ENCODE measurements around the gene SLC6A18. TPM values are rescaled to one million over a fixed set of nuclear protein-coding genes. Genes with fewer than 3 reads are reported as not detected.

SLC6A18 gene
- total and polyA plus RNA-seq, 9 of the 15 experiments (the other 6 are each of a cell fraction or from before 2014, with no cell fraction given): not detected

DNA sequence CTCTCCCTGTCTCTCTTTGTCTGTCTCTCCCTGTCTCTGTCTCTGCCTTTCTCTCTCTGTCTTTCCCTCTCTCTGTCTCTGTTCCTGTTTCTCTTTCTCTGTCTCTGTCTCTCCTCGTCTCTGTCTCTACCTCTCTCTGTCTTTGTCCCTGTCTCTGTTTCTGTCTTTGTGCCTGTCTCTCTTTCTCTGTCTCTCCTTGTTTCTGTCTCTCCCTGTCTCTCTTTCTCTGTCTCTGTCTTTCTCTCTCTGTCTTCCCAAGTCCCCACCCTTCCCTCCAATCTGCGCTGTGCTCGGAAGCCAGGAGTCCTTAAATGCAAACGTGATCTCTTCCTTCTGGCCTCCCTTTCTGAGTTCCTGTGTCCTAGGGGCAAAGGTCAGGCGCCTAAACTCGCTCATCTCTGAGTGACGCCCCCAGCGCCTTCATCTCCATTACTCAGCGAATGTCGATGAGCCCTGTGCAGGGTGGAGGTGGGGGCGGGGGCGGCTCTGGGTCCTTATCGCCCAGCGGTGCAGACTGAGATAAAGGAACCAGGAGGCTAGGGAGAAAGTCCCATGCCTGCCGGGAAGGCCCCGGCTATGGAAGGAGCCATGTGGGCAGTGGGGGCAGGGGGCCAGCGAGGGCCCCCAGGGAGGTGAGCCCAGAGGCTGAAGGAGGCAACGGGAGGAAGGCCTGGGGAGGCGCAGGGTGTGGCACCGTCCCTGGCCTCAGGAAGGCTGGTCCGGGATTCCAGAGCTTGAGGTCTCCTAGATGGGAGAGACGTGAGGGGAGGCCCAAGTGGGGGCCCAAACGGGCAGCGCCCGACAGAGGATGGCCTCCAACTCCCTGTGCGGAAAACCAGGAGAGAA is 25.3 kb upstream of the SLC6A18 start (continued):
- TF ChIP-seq, protein P1, sequence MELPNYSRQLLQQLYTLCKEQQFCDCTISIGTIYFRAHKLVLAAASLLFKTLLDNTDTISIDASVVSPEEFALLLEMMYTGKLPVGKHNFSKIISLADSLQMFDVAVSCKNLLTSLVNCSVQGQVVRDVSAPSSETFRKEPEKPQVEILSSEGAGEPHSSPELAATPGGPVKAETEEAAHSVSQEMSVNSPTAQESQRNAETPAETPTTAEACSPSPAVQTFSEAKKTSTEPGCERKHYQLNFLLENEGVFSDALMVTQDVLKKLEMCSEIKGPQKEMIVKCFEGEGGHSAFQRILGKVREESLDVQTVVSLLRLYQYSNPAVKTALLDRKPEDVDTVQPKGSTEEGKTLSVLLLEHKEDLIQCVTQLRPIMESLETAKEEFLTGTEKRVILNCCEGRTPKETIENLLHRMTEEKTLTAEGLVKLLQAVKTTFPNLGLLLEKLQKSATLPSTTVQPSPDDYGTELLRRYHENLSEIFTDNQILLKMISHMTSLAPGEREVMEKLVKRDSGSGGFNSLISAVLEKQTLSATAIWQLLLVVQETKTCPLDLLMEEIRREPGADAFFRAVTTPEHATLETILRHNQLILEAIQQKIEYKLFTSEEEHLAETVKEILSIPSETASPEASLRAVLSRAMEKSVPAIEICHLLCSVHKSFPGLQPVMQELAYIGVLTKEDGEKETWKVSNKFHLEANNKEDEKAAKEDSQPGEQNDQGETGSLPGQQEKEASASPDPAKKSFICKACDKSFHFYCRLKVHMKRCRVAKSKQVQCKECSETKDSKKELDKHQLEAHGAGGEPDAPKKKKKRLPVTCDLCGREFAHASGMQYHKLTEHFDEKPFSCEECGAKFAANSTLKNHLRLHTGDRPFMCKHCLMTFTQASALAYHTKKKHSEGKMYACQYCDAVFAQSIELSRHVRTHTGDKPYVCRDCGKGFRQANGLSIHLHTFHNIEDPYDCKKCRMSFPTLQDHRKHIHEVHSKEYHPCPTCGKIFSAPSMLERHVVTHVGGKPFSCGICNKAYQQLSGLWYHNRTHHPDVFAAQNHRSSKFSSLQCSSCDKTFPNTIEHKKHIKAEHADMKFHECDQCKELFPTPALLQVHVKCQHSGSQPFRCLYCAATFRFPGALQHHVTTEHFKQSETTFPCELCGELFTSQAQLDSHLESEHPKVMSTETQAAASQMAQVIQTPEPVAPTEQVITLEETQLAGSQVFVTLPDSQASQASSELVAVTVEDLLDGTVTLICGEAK (IDR thresholded peaks at IDR 0.05): peak; percentile 78
- TF ChIP-seq, protein P1 (CRISPR knock-in tag; IDR thresholded peaks at IDR 0.05): no peak
- TF ChIP-seq DIDO1 (tag; IDR thresholded peaks at IDR 0.05; ENCODE audit: low read depth): peak; percentile 60
- no peak for TF ChIP-seq ELF1 (tag; IDR thresholded peaks at IDR 0.05)
- TF ChIP-seq, protein P2, sequence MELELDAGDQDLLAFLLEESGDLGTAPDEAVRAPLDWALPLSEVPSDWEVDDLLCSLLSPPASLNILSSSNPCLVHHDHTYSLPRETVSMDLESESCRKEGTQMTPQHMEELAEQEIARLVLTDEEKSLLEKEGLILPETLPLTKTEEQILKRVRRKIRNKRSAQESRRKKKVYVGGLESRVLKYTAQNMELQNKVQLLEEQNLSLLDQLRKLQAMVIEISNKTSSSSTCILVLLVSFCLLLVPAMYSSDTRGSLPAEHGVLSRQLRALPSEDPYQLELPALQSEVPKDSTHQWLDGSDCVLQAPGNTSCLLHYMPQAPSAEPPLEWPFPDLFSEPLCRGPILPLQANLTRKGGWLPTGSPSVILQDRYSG (tag; conservative IDR thresholded peaks at IDR 0.05; ENCODE audit: low read depth): no peak; the same call in 1 of the 2 replicates
- no peak for TF ChIP-seq ZNF224 (CRISPR knock-in tag; IDR thresholded peaks at IDR 0.05)
- TF ChIP-seq HNRNPK (IDR thresholded peaks at IDR 0.05; ENCODE audit: low read depth, low read length, poor library complexity, severe bottlenecking): no peak
- no peak for TF ChIP-seq MED1 (CRISPR knock-in tag; IDR thresholded peaks at IDR 0.05; ENCODE audit: borderline replicate concordance)
- TF ChIP-seq SMAD1 (IDR thresholded peaks at IDR 0.05; ENCODE audit: low read depth, low read length, partially characterized antibody): no peak
- TF ChIP-seq TOE1 (IDR thresholded peaks at IDR 0.05; ENCODE audit: borderline replicate concordance): peak; percentile 80
- no peak for TF ChIP-seq TOE1 (CRISPR knock-in tag; IDR thresholded peaks at IDR 0.05; ENCODE audit: borderline replicate concordance, low read depth)
- TF ChIP-seq POU5F1 (IDR thresholded peaks at IDR 0.05; ENCODE audit: borderline replicate concordance, low read depth, low read length, partially characterized antibody): no peak
- TF ChIP-seq COPS2 (conservative IDR thresholded peaks at IDR 0.05): no peak
- TF ChIP-seq, protein P3, sequence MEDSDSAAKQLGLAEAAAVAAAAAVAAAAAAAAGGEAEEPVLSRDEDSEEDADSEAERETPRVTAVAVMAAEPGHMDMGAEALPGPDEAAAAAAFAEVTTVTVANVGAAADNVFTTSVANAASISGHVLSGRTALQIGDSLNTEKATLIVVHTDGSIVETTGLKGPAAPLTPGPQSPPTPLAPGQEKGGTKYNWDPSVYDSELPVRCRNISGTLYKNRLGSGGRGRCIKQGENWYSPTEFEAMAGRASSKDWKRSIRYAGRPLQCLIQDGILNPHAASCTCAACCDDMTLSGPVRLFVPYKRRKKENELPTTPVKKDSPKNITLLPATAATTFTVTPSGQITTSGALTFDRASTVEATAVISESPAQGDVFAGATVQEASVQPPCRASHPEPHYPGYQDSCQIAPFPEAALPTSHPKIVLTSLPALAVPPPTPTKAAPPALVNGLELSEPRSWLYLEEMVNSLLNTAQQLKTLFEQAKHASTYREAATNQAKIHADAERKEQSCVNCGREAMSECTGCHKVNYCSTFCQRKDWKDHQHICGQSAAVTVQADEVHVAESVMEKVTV (CRISPR knock-in tag; IDR thresholded peaks at IDR 0.05): 0 out of 2 replicates have a peak, but pooled peaks have one; percentile 25

Measured in K562 (cell line).